ENCODE measurements around the gene GDPD1. TPM values are rescaled to one million over a fixed set of nuclear protein-coding genes. Genes with fewer than 3 reads are reported as not detected.

The GDPD1 gene
- total RNA-seq, 4 donors from 2014 or later = 0.75 to 2.0 (median 1.00) TPM

DNA sequence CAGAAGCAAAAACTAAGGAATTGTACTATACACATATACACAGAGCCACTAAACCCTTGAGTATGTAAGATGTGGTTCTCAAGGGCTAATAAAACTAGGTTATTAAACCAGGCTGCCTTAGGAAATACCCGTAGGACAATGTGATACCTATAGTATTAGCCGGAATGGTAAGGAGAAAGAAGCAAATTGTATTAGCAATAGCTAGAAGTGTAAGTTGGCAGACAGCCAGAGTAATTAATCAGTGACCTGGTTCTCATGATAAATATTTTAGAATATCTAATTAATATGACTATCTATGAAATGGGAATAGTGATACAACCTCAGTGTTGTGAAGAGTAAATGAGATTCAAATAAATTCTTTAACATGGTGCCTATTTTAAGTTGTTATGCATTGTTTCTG, 18.6 kb downstream of the GDPD1 start:
- Histone ChIP-seq H3K4me3 (no peak overlapping the region), H3K9me3 (no peaks in the 10 kb centered on the region), H3K27ac (replicated peaks in 1 of 4) (no peak overlapping the region), H3K27me3 (no peaks in the 10 kb centered on the region), H3K4me1 (no peaks in the 10 kb centered on the region), H3K36me3 (no peaks in the 10 kb centered on the region)
- 88% methylated on average over 2 of the region's 2 CpGs for WGBS
- intact Hi-C loops (cut with DNase I) = no loop called here
- TF ChIP-seq, protein P1, sequence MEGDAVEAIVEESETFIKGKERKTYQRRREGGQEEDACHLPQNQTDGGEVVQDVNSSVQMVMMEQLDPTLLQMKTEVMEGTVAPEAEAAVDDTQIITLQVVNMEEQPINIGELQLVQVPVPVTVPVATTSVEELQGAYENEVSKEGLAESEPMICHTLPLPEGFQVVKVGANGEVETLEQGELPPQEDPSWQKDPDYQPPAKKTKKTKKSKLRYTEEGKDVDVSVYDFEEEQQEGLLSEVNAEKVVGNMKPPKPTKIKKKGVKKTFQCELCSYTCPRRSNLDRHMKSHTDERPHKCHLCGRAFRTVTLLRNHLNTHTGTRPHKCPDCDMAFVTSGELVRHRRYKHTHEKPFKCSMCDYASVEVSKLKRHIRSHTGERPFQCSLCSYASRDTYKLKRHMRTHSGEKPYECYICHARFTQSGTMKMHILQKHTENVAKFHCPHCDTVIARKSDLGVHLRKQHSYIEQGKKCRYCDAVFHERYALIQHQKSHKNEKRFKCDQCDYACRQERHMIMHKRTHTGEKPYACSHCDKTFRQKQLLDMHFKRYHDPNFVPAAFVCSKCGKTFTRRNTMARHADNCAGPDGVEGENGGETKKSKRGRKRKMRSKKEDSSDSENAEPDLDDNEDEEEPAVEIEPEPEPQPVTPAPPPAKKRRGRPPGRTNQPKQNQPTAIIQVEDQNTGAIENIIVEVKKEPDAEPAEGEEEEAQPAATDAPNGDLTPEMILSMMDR (IDR thresholded peaks at IDR 0.05) = no peak
- TF ChIP-seq POLR2AphosphoS5 (IDR thresholded peaks at IDR 0.05) (no peak), EP300 (IDR thresholded peaks at IDR 0.05) (no peak)
- no peak for DNase-seq (ENCODE audit: extremely low spot score)

DNA sequence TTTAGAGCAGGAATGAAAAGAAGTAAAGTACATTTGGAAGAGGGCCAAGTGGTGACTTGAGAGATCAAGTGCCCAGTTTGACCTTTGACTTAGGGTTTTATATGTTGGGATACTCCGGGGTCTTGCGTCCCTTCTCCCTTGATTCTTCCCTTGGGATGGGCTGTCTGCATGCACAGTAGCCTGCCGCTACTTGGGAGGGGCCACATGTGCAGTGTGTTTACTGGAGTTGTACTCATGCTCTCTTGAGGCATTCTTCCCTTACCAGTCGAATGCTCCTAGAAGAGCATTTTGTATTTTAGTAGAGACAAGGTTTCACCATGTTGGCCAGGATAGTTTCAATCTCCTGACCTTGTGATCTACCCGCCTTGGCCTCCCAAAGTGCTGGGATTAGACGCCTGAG, 23.8 kb downstream of the GDPD1 start:
- 92% methylated on average over 6 of the region's 6 CpGs for WGBS
- DNase-seq (ENCODE audit: extremely low spot score) = no peak
- no peaks in the 10 kb centered on the region for H3K9me3 ChIP-seq
- no peaks in the 10 kb centered on the region for H3K4me1 ChIP-seq
- no peaks in the 10 kb centered on the region for H3K27me3 ChIP-seq
- H3K4me3 ChIP-seq = no peak overlapping the region
- TF ChIP-seq POLR2AphosphoS5 (IDR thresholded peaks at IDR 0.05) = no peak
- TF ChIP-seq POLR2A (IDR thresholded peaks at IDR 0.05; ENCODE audit: low read depth) = no peak
- TF ChIP-seq, protein P1 (IDR thresholded peaks at IDR 0.05) = no peak
- TF ChIP-seq EP300 (IDR thresholded peaks at IDR 0.05) = no peak
- intact Hi-C loops (cut with DNase I) = no loop called here
- H3K27ac ChIP-seq (replicated peaks in 1 of 4) = no peak overlapping the region
- peaks cover 0 to 7% (median 5%) of the 10 kb centered on the region in 4 donors for H3K36me3 ChIP-seq

DNA sequence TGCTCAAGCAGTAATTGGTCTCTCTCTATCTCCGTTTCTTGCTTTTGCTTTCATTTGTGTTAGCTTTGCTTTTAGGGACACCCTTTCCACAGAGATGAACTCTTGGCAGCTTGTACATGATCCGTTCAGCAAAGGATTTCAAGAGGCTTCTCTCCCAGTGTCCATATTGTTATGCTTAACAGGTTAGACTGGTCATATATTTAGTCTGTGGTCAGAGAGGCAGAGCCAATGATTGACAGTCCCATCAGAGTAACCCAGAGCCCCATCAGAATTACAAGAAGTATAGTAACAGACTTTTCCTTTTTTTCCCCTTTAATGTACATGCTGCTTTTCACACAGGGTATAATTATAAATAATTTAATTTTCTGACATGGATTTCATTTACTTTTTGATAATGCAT, 34.4 kb downstream of the GDPD1 start:
- peaks cover 0 to 16% (median 5%) of the 10 kb centered on the region in 4 donors for H3K36me3 ChIP-seq
- DNase-seq (ENCODE audit: extremely low spot score) = no peak
- H3K27ac ChIP-seq (replicated peaks in 1 of 4) = no peak overlapping the region
- TF ChIP-seq EP300 (IDR thresholded peaks at IDR 0.05) (no peak), POLR2A (IDR thresholded peaks at IDR 0.05; ENCODE audit: low read depth) (no peak), POLR2AphosphoS5 (IDR thresholded peaks at IDR 0.05) (no peak)
- TF ChIP-seq, protein P1 (IDR thresholded peaks at IDR 0.05) = no peak
- intact Hi-C loops (cut with DNase I) = no loop called here
- 81% methylated on average over 2 of the region's 2 CpGs for WGBS
- no peaks in the 10 kb centered on the region for H3K4me1 ChIP-seq
- H3K4me3 ChIP-seq = no peak overlapping the region
- H3K27me3 ChIP-seq = no peaks in the 10 kb centered on the region
- no peaks in the 10 kb centered on the region for H3K9me3 ChIP-seq

DNA sequence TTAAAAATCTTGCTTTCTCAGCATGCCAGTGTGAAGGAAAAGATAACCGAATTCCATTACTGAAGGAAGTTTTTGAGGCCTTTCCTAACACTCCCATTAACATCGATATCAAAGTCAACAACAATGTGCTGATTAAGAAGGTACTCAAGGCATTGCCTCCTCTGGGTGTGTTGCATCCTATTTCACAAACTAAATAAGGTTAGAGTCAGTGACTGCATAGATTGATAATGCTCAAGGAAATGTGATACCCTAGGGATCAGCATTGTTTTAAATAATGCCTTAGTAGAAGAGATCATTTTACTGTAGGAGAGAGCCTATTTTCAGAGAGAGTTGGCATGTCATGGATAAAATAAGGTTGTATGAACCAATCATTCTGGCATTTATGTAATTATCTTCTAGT, 36.8 kb downstream of the GDPD1 start:
- no peaks in the 10 kb centered on the region for H3K9me3 ChIP-seq
- DNase-seq (ENCODE audit: extremely low spot score) = no peak
- peaks cover 0 to 4% (median 0%) of the 10 kb centered on the region in 4 donors for H3K36me3 ChIP-seq
- TF ChIP-seq POLR2AphosphoS5 (IDR thresholded peaks at IDR 0.05) (no peak), EP300 (IDR thresholded peaks at IDR 0.05) (no peak), POLR2A (IDR thresholded peaks at IDR 0.05; ENCODE audit: low read depth) (no peak)
- TF ChIP-seq, protein P1 (IDR thresholded peaks at IDR 0.05) = no peak
- no peaks in the 10 kb centered on the region for H3K27me3 ChIP-seq
- H3K4me3 ChIP-seq = no peak overlapping the region
- intact Hi-C loops (cut with DNase I) = no loop called here
- 68% methylated on average over 2 of the region's 2 CpGs for WGBS
- H3K27ac ChIP-seq (replicated peaks in 1 of 4) = no peak overlapping the region
- H3K4me1 ChIP-seq = no peaks in the 10 kb centered on the region

DNA sequence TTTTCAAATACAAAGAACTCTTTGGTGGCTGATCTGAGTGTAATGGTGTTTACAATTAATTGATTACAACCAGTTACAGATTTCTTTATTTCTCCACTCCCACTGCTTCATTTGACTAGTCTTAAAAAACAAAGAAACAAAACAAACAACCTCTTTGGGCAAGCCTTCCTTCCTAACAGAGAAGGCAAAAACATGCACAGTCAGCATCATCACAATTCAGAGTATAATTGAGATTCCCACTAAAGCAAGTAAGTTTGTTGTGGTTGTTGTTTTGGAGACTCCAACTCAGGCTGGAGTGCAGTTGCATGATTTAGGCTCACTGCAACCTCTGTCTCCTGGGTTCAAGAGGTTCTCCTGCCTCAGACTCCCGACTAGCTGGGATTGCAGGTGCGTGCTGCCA, 40.4 kb downstream of the GDPD1 start:
- WGBS = 97% methylated on average over 2 of the region's 2 CpGs
- peaks cover 0 to 4% (median 0%) of the 10 kb centered on the region in 4 donors for H3K36me3 ChIP-seq
- no peak for DNase-seq (ENCODE audit: extremely low spot score)
- no peak overlapping the region for H3K4me3 ChIP-seq
- H3K4me1 ChIP-seq = no peaks in the 10 kb centered on the region
- H3K9me3 ChIP-seq = no peaks in the 10 kb centered on the region
- H3K27ac ChIP-seq (replicated peaks in 1 of 4) = no peak overlapping the region
- intact Hi-C loops (cut with DNase I) = no loop called here
- TF ChIP-seq EP300 (IDR thresholded peaks at IDR 0.05) (no peak), POLR2AphosphoS5 (IDR thresholded peaks at IDR 0.05) (no peak), POLR2A (IDR thresholded peaks at IDR 0.05; ENCODE audit: low read depth) (no peak)
- TF ChIP-seq, protein P1 (IDR thresholded peaks at IDR 0.05) = no peak
- no peaks in the 10 kb centered on the region for H3K27me3 ChIP-seq
